HEK293T (cell line): Measurements from ENCODE around the gene MARS1.

Experiments used
- FOXA1 ChIP-seq: fragments of 450-650 bp; IDR thresholded peaks from 2 replicates; pipeline ENCODE4 v1.6.1; 2016; ENCODE audit warnings: mild to moderate bottlenecking
- FOXM1 ChIP-seq: fragments of 450-650 bp; IDR thresholded peaks from 2 replicates; pipeline ENCODE4 v1.6.1; 2017; ENCODE audit warnings: mild to moderate bottlenecking, borderline replicate concordance
- HDGF ChIP-seq: fragments of 450-650 bp; IDR thresholded peaks from 2 replicates; pipeline ENCODE4 v1.6.1; 2017; ENCODE audit warnings: antibody characterized with exemption, borderline replicate concordance
- SUZ12 ChIP-seq: fragments of 450-650 bp; IDR thresholded peaks from 2 replicates; pipeline ENCODE4 v1.6.1; 2016; ENCODE audit warnings: mild to moderate bottlenecking
- TF ChIP-seq, protein P1 (sequence below): fragments of 450-650 bp; IDR thresholded peaks from 2 replicates; pipeline ENCODE4 v1.6.1; 2016

GRCh38 chr12:57464569-57464968 lies 23.3 kb upstream of the MARS1 start:
- TF ChIP-seq FOXM1 (no peak), SUZ12 (no peak), FOXA1 (no peak), HDGF (no peak)
- TF ChIP-seq, protein P1, sequence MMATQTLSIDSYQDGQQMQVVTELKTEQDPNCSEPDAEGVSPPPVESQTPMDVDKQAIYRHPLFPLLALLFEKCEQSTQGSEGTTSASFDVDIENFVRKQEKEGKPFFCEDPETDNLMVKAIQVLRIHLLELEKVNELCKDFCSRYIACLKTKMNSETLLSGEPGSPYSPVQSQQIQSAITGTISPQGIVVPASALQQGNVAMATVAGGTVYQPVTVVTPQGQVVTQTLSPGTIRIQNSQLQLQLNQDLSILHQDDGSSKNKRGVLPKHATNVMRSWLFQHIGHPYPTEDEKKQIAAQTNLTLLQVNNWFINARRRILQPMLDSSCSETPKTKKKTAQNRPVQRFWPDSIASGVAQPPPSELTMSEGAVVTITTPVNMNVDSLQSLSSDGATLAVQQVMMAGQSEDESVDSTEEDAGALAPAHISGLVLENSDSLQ, result no peak
